Thyroid gland (tissue), 4 donors: ENCODE data around the gene SH3RF3. TPM values are rescaled to one million over a fixed set of nuclear protein-coding genes. Genes with fewer than 3 reads are reported as not detected.

Experiments used
- DNase-seq, 2 donors: peaks; one replicate each; pipeline ENCODE4 v3.0.0-alpha.2; 2019
- H3K27ac ChIP-seq, 3 donors: fragments of 200-600 bp; sonication (generic); 1 replicate in 2 of 3; 2 replicates in 1 of 3; pipeline ENCODE4 v1.5.1; 2016 to 2019; ENCODE audit warnings: mild to moderate bottlenecking in 1 of 3, moderate library complexity in 1 of 3
- H3K27me3 ChIP-seq: fragments of 200-600 bp; sonication (generic); one replicate; pipeline ENCODE4 v1.5.1; 2019
- H3K36me3 ChIP-seq, 2 donors: fragments of 200-600 bp; sonication (generic); one replicate each; pipeline ENCODE4 v1.5.1; 2016 to 2019
- H3K4me1 ChIP-seq, 2 donors: fragments of 200-600 bp; sonication (generic); one replicate each; pipeline ENCODE4 v1.5.1; 2017 to 2019
- H3K4me3 ChIP-seq, 3 donors: fragments of 200-600 bp; sonication (generic); replicated peaks in 1 of 3; 1 replicate in 2 of 3; 2 replicates in 1 of 3; pipeline ENCODE4 v1.5.1; 2016; ENCODE audit warnings: mild to moderate bottlenecking in 1 of 3
- H3K9me3 ChIP-seq: fragments of 200-600 bp; sonication (generic); one replicate; pipeline ENCODE4 v1.5.1; 2017
- CTCF ChIP-seq, 6 experiments: fragments of 200-600 bp in 3 of 6; fragments of 450-650 bp in 3 of 6; sonication (generic) in 3 of 6; IDR thresholded peaks; one replicate each; pipeline ENCODE4 v1.5.1; 2016 to 2019; ENCODE audit warnings: antibody characterized with exemption in 6 of 6, mild to moderate bottlenecking in 2 of 6, inconsistent platforms in 1 of 6, moderate library complexity in 1 of 6
- POLR2A ChIP-seq, 2 donors: fragments of 450-650 bp; IDR thresholded peaks; one replicate each; pipeline ENCODE4 v1.6.1; 2017; ENCODE audit warnings: antibody characterized with exemption in 2 of 2, mild to moderate bottlenecking in 2 of 2, moderate library complexity in 1 of 2
- WGBS, 2 donors: methylation state at CpG; one replicate each; pipeline ENCODE4 v1.1.5; 2017; 5-methylcytosine and 5-hydroxymethylcytosine counted together
- intact Hi-C: fragments of 100-400 bp; cut with DNase I; formaldehyde crosslinking; loops from one replicate; pipeline ENCODE4 v1.15.1; 2023
- total RNA-seq, 4 donors: library from RNA; depleted of rRNA; stranded (reverse); fragments of >200 nt; gene quantifications; one replicate each; pipeline ENCODE4 v1.2.3, GENCODE V29; 2016

SH3RF3 gene
- total RNA-seq, 4 donors from 2014 or later: 2.1 to 7.4 (median 2.8) TPM

DNA sequence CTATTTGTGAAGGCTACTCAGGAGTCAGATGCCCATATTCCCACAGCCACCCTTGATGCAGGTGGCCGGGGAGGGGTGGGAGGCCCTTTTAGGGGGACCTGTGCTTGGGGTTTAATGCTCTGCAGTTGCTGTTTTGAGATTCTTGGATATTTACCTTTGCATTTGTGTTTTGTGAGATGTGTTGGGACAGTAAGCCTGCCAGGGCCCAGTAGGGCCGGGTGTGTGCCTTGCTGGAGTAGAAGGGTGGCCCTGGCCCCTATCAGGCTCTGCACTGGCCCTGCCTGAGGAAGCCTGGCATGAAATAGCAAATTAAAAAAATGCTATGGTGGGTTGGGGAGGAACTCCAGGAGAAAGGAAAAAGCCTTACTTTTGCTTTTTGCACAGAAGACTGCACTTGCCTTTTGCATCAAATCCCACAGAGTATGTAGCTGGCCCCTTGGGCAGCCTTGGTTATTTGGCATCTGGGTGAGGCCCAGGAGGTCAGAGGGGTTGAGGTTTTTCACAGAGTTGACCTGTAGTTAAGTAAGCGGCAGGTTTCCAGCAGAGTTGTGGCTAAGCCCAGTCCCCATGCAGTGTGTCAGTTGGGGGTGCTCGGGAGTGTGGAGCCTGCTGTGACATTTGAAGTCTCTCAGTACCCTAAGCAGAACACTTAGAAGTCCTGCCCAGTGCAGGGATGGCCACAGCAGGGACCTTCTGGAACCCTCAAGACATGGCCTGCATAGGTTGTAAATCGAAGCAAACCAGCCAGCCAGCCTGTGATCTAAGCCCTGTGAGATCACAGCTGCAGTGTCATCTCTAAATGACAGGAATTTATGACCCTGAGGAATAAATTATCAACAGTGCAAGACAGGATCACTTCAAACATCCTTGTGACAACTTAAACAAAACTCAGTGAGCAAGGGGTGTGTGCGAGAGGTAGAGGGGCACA, 68.8 kb downstream of the SH3RF3 start:
- DNase-seq: no peak
- TF ChIP-seq CTCF (IDR thresholded peaks at IDR 0.05): no peak
- TF ChIP-seq POLR2A (IDR thresholded peaks at IDR 0.05): no peak
- Histone ChIP-seq H3K4me3 (no peak overlapping the region), H3K27ac (no peak overlapping the region), H3K4me1 (peaks cover 0 to 29% of the 10 kb centered on the region in 2 donors), H3K27me3 (no peaks in the 10 kb centered on the region), H3K36me3 (no peaks in the 10 kb centered on the region), H3K9me3 (no peaks in the 10 kb centered on the region)
- intact Hi-C loops: no loop called here
- 90 to 94% methylated on average over 6 of the region's 6 CpGs for WGBS, 2 donors

- 93 to 98% methylated on average over 4 of the region's 4 CpGs for WGBS, 2 donors
- intact Hi-C loops: no loop called here
- no peak for TF ChIP-seq CTCF (IDR thresholded peaks at IDR 0.05)
- no peak for TF ChIP-seq POLR2A (IDR thresholded peaks at IDR 0.05)
- Histone ChIP-seq H3K27ac (no peak overlapping the region), H3K4me3 (no peak overlapping the region), H3K27me3 (no peaks in the 10 kb centered on the region), H3K4me1 (peaks cover 0 to 29% of the 10 kb centered on the region in 2 donors), H3K36me3 (no peaks in the 10 kb centered on the region), H3K9me3 (no peaks in the 10 kb centered on the region)
- DNase-seq: no peak
These were observed 70.8 kb downstream of the SH3RF3 start for GRCh38 chr2:109199790-109200189.

DNA sequence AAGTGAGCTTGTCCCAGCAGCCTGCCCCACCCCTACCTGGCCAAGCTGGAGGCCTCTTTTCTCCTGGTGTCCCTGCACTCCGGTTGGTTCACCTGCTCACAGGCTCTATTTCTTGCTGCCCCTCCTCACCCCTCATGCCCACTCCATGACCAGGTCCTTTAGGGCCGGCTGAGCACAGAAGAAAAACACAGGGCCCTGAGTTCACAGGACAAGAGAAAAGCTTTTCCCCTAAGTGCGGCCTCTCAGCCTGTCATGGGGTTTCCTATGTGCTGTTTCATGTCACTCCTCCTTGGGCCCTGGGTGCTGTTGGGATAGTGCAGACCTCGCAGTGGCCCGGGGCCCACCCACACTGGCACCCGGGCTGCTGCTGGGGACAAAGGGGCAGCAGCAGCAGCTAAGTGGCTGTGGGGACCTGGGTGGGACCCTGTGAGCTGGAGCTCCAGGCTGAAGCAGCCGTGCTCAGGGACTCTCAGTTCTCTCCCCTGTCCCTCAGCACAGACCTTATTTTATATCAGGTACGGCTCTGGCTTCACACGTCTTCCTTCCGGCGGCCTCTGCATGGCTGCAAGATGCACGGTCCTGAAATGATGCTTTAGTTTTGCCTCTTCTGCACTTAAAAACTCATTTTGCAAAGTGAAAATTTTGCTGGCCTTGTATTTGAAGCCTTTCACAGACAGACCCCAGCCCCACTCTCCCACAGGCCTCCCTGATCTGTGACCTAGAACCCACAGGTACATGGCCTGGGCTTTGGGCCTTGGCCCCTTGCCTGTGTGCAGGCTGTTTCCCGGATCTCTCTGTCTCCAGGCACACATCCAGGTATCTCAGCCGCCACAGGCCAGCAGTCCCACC, 71.8 kb downstream of the SH3RF3 start:
- intact Hi-C loops: no loop called here
- peaks cover 0 to 20% of the 10 kb centered on the region in 2 donors for H3K4me1 ChIP-seq
- 62 to 72% methylated on average over 12 to 14 of the region's 14 CpGs for WGBS, 2 donors
- H3K27me3 ChIP-seq: no peaks in the 10 kb centered on the region
- no peak overlapping the region for H3K27ac ChIP-seq
- no peaks in the 10 kb centered on the region for H3K36me3 ChIP-seq
- DNase-seq: peak; percentile 15 to 28
- H3K9me3 ChIP-seq: no peaks in the 10 kb centered on the region
- TF ChIP-seq CTCF (IDR thresholded peaks at IDR 0.05): no peak
- no peak for TF ChIP-seq POLR2A (IDR thresholded peaks at IDR 0.05)
- no peak overlapping the region for H3K4me3 ChIP-seq

- Histone ChIP-seq H3K4me3 (no peak overlapping the region), H3K4me1 (peaks cover 0 to 13% of the 10 kb centered on the region in 2 donors), H3K27ac (no peak overlapping the region), H3K9me3 (no peaks in the 10 kb centered on the region), H3K36me3 (no peaks in the 10 kb centered on the region), H3K27me3 (no peaks in the 10 kb centered on the region)
- DNase-seq: no peak
- WGBS, 2 donors: 86% methylated on average over 18 to 21 of the region's 21 CpGs
- intact Hi-C loops: no loop called here
- TF ChIP-seq CTCF (IDR thresholded peaks at IDR 0.05) (no peak), POLR2A (IDR thresholded peaks at IDR 0.05) (no peak)
These were observed 72.7 kb downstream of the SH3RF3 start for GRCh38 chr2:109201465-109202327.
